HepG2 (cell line): ENCODE data around the gene TAF1D. TPM values are rescaled to one million over a fixed set of nuclear protein-coding genes. Genes with fewer than 3 reads are reported as not detected.

Source experiments
- ATAC-seq: fragments of 200-7000 bp; cut with Tn5 transposase; 3 replicates; pipeline ENCODE4 v1.9.1; 2020; ENCODE audit warnings: mild to moderate bottlenecking, moderate library complexity
- BruUV-seq: library from RNA; stranded (reverse); fragments of 400-500 nt; replicated peaks from 2 replicates; lab custom pipeline; 2021; lab: Mats Ljungman, UMichigan
- CTCF ChIA-PET: fragments of 300-600 bp; formaldehyde crosslinking; extraction: SDS; loops from one replicate; lab custom pipeline; 2021; ENCODE audit warnings: low total read pairs, inconsistent platforms, low intra/inter-chr PET ratio; lab: Yijun Ruan, JAX
- POLR2A ChIA-PET: fragments of 350-600 bp; sonication (Branson Sonifier 250); formaldehyde crosslinking; loops from one replicate; lab custom pipeline; 2020; ENCODE audit warnings: antibody characterized with exemption, inconsistent platforms; lab: Yijun Ruan, JAX
- DNase-seq: peaks from one replicate; pipeline ENCODE4 v3.0.0-alpha.2; 2015; ENCODE audit warnings: low spot score
- FAIRE-seq: peaks from 3 replicates; lab custom pipeline; 2011; peaks lifted over from hg19 to GRCh38; lab: Jason Lieb, UNC
- H2AFZ ChIP-seq: one replicate; pipeline ENCODE4 v1.6.1; 2011; ENCODE audit warnings: low read length, inconsistent platforms
- H3K27ac ChIP-seq: fragments of 300-600 bp; 3 replicates; pipeline ENCODE4 v1.8.0; 2011; ENCODE audit warnings: mixed run types, mild to moderate bottlenecking, mixed read lengths, low read length, inconsistent platforms; ENCODE audit not compliant: insufficient read depth; ENCODE audit errors: extremely low read length
- H3K27me3 ChIP-seq, 2 experiments: fragments of 200-600 bp in 1 of 2; 2 replicates in 1 of 2; 3 replicates in 1 of 2; pipeline versions ENCODE4 v1.6.0 to v1.8.0; 2011; ENCODE audit warnings: low read length in 2 of 2, mild to moderate bottlenecking in 2 of 2, moderate library complexity in 2 of 2, inconsistent platforms in 1 of 2; ENCODE audit not compliant: insufficient read depth in 2 of 2, control insufficient read depth in 1 of 2
- H3K36me3 ChIP-seq, 2 experiments: fragments of 200-600 bp in 1 of 2; replicated peaks in 1 of 2; 2 replicates in 1 of 2; 3 replicates in 1 of 2; pipeline versions ENCODE4 v1.5.1 to v1.8.0; 2011; ENCODE audit warnings: low read length in 2 of 2, inconsistent platforms in 1 of 2; ENCODE audit not compliant: insufficient read depth in 2 of 2, control insufficient read depth in 1 of 2
- H3K4me1 ChIP-seq: 2 replicates; pipeline ENCODE4 v1.5.1; 2012; ENCODE audit warnings: low read length, inconsistent platforms; ENCODE audit not compliant: insufficient read depth
- H3K4me2 ChIP-seq: 2 replicates; pipeline ENCODE4 v1.6.0; 2011; ENCODE audit warnings: low read depth, low read length, inconsistent platforms
- H3K4me3 ChIP-seq, 3 experiments: fragments of 200-600 bp in 1 of 3; sonication (generic), shearing (Covaris generic) in 1 of 3; replicated peaks in 1 of 3; 2 replicates each; pipeline ENCODE4 v1.5.1; 2011 to 2016; ENCODE audit warnings: low read length in 3 of 3, inconsistent platforms in 2 of 3, low read depth in 2 of 3, mild to moderate bottlenecking in 2 of 3, control low read depth in 1 of 3, mixed read lengths in 1 of 3; ENCODE audit not compliant: insufficient read depth in 1 of 3
- H3K79me2 ChIP-seq: one replicate; pipeline ENCODE4 v1.6.1; 2011; ENCODE audit warnings: low read length, inconsistent platforms; ENCODE audit not compliant: insufficient read depth
- H3K9ac ChIP-seq: 2 replicates; pipeline ENCODE4 v1.6.0; 2011; ENCODE audit warnings: mild to moderate bottlenecking, low read depth, low read length, inconsistent platforms; ENCODE audit not compliant: insufficient read depth
- H3K9me3 ChIP-seq: 2 replicates; pipeline ENCODE4 v1.5.1; 2012; ENCODE audit warnings: mild to moderate bottlenecking, low read length
- H4K20me1 ChIP-seq: 2 replicates; pipeline ENCODE4 v1.6.0; 2011; ENCODE audit warnings: inconsistent platforms, mild to moderate bottlenecking, low read length, moderate library complexity; ENCODE audit not compliant: insufficient read depth
- AGO1 ChIP-seq: fragments of 200-400 bp; formaldehyde crosslinking; IDR thresholded peaks from 2 replicates; pipeline ENCODE4 v1.6.1; 2017; ENCODE audit warnings: mild to moderate bottlenecking, low read depth, low read length, moderate library complexity; ENCODE audit not compliant: poor library complexity, severe bottlenecking
- CEBPB ChIP-seq: IDR thresholded peaks from 2 replicates; pipeline ENCODE4 v1.6.1; 2011; ENCODE audit warnings: low read depth, low read length, improper control_type of control experiment, borderline replicate concordance
- ERF ChIP-seq: IDR thresholded peaks from 2 replicates; pipeline ENCODE4 v1.6.1; 2018; ENCODE audit warnings: missing biosample characterization, missing genetic modification reagents
- GTF3A ChIP-seq: sonication (generic); formaldehyde crosslinking; conservative IDR thresholded peaks from 2 replicates; pipeline ENCODE4 v1.4.0; 2020; ENCODE audit warnings: mild to moderate bottlenecking, missing genetic modification reagents
- PCBP2 ChIP-seq: fragments of 200-400 bp; formaldehyde crosslinking; optimal IDR thresholded peaks from 2 replicates; pipeline ENCODE3; 2018; ENCODE audit warnings: low read length, low read depth; ENCODE audit not compliant: poor library complexity, severe bottlenecking
- PHF20 ChIP-seq: sonication (generic); formaldehyde crosslinking; IDR thresholded peaks from 2 replicates; pipeline ENCODE4 v1.5.0; 2020; ENCODE audit warnings: mild to moderate bottlenecking, missing genetic modification reagents
- POLR2AphosphoS2 ChIP-seq: IDR thresholded peaks from 2 replicates; pipeline ENCODE4 v1.6.1; 2011; ENCODE audit warnings: low read depth, low read length, improper control_type of control experiment
- POLR2AphosphoS5 ChIP-seq: IDR thresholded peaks from 2 replicates; pipeline ENCODE4 v1.6.1; 2012; ENCODE audit warnings: low read depth, low read length
- PRPF4 ChIP-seq: fragments of 200-400 bp; formaldehyde crosslinking; IDR thresholded peaks from 2 replicates; pipeline ENCODE4 v1.6.1; 2016; ENCODE audit warnings: low read length, low read depth; ENCODE audit not compliant: poor library complexity, severe bottlenecking
- RFX3 ChIP-seq: IDR thresholded peaks from 2 replicates; pipeline ENCODE4 v1.6.1; 2016; ENCODE audit warnings: missing biosample characterization, missing genetic modification reagents
- RFXANK ChIP-seq: IDR thresholded peaks from 2 replicates; pipeline ENCODE4 v1.6.1; 2016
- RXRB ChIP-seq: IDR thresholded peaks from 2 replicates; pipeline ENCODE4 v1.6.1; 2016; ENCODE audit warnings: borderline replicate concordance, missing genetic modification reagents, missing compliant biosample characterization
- SMC3 ChIP-seq: IDR thresholded peaks from 2 replicates; pipeline ENCODE4 v1.6.1; 2011; ENCODE audit warnings: low read length, improper control_type of control experiment
- ZBTB21 ChIP-seq: sonication (generic); formaldehyde crosslinking; IDR thresholded peaks from 2 replicates; pipeline ENCODE4 v1.4.0; 2020; ENCODE audit warnings: missing genetic modification reagents
- ZC3H4 ChIP-seq: sonication (generic); formaldehyde crosslinking; IDR thresholded peaks from 2 replicates; pipeline ENCODE4 v1.4.0; 2020; ENCODE audit warnings: missing genetic modification reagents, borderline replicate concordance
- ZNF264 ChIP-seq: sonication (generic); formaldehyde crosslinking; IDR thresholded peaks from 2 replicates; pipeline ENCODE4 v1.4.0; 2020; ENCODE audit warnings: missing genetic modification reagents
- ZNF333 ChIP-seq: sonication (generic); formaldehyde crosslinking; IDR thresholded peaks from 2 replicates; pipeline ENCODE4 v1.4.0; 2020; ENCODE audit warnings: mild to moderate bottlenecking, missing genetic modification reagents, borderline replicate concordance
- ZNF678 ChIP-seq: sonication (generic); formaldehyde crosslinking; IDR thresholded peaks from 2 replicates; pipeline ENCODE4 v1.4.0; 2020; ENCODE audit warnings: mild to moderate bottlenecking, missing genetic modification reagents
- ZNF703 ChIP-seq: sonication (generic); formaldehyde crosslinking; IDR thresholded peaks from 2 replicates; pipeline ENCODE4 v1.5.1; 2020; ENCODE audit warnings: missing genetic modification reagents, mild to moderate bottlenecking, moderate library complexity, borderline replicate concordance
- WGBS: methylation state at CpG from one replicate; pipeline ENCODE4 v1.1.6; 2017; ENCODE audit warnings: low lambda C conversion rate; 5-methylcytosine and 5-hydroxymethylcytosine counted together
- in situ Hi-C: cut with HindIII; loops from 2 replicates; pipeline ENCODE4 v1.10.0; 2017; ENCODE audit warnings: low pct_unique_long_range_greater_than_20kb; ENCODE audit not compliant: extremely low pct_ligation_motif_present
- intact Hi-C: fragments of 100-400 bp; cut with micrococcal nuclease; formaldehyde crosslinking; loops from one replicate; pipeline ENCODE4 v1.10.0; 2022; ENCODE audit not compliant: unreplicated experiment
- polyA plus RNA-seq, 8 experiments: library from polyadenylated mRNA; depleted of rRNA in 3 of 8; stranded (reverse) in 7 of 8; unstranded in 1 of 8; fragments of >200 nt; fragmentation: Illumina TruSeq in 4 of 8; extraction: Trizol in 4 of 8; gene quantifications; 2 replicates each; pipeline versions ENCODE4 v1.2.1 to v1.2.3, GENCODE V29; 2011 to 2016; ENCODE audit warnings: low read depth in 4 of 8, missing spikeins in 1 of 8, mixed read lengths in 1 of 8; ENCODE audit not compliant: insufficient read depth in 1 of 8
- total RNA-seq, 5 experiments: library from RNA; depleted of rRNA; stranded (reverse); fragments of >200 nt; fragmentation: Illumina TruSeq; extraction: Trizol; gene quantifications; 2 replicates each; pipeline ENCODE4 v1.2.3, GENCODE V29; 2016; ENCODE audit warnings: low read depth in 1 of 5
- TF ChIP-seq, protein P1 (sequence below): fragments of 450-650 bp; IDR thresholded peaks from 2 replicates; pipeline ENCODE4 v1.6.1; 2016
- TF ChIP-seq, protein P2 (sequence below): sonication (generic); formaldehyde crosslinking; IDR thresholded peaks from 2 replicates; pipeline ENCODE4 v1.4.0; 2020; ENCODE audit warnings: missing genetic modification reagents
- TF ChIP-seq, protein P3 (sequence below): IDR thresholded peaks from 2 replicates; pipeline ENCODE4 v1.6.1; 2018; ENCODE audit warnings: missing genetic modification reagents

The TAF1D gene
- total and polyA plus RNA-seq, 2 of the 13 experiments (the other 11 are each of a cell fraction or from before 2014, with no cell fraction given), result 132 to 207 TPM

DNA sequence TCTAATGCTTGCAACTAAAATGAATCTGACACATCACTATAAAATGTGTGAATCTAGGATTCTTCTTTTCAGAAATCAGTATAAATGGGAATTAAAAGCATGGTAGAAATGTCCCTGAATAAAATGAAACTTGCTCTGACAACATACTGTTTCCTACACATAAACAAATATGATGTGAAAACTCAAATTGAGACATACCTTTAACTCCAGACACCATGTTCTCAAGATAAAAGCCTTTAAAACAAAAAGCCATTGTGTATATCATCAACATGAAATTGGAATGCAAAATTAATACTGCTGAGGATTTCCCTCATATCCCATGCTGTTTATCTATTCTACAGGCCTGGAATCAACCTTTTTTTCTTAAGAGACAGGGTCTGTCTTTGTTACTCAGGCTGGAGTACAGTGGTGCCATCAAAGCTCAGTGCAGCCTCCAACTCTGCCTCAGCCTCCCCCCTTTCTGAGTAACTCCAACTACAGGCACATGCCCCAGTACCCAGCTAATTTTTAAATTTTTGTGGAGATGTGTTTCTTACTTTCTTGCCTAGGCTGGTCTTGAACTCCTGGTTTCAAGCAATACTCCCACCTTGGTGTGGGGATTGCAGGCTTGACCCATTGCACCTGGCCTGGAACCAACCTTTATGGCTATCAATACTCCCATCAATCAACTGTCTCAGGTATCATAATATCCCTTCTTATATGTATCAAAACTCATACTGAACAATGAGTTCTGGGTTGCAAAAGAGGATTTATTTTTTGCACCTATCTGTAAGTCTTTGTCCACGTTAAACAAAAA is 6.7 kb downstream of the TAF1D start:
- in situ Hi-C loops (no loop called here), intact Hi-C loops (no loop called here)
- Histone ChIP-seq H3K9me3 (no peaks in the 10 kb centered on the region), H3K27me3 (no peaks in the 10 kb centered on the region), H3K4me3 (peak overlapping the region in 1 of 3 experiments; percentile 0; a peak in 1 of 6 replicates), H3K4me2 (peak overlapping the region; percentile 93), H3K27ac (no peak overlapping the region), H4K20me1 (peaks cover 89% of the 10 kb centered on the region), H3K79me2 (peaks cover 54% of the 10 kb centered on the region), H2AFZ (no peak overlapping the region), H3K4me1 (peaks cover 69% of the 10 kb centered on the region), H3K9ac (no peak overlapping the region), H3K36me3 (peaks cover 13 to 82% of the 10 kb centered on the region in 2 experiments)
- CTCF ChIA-PET, result no interaction called here
- ATAC-seq, result peak; percentile 32
- BruUV-seq, result no TSS peak
- WGBS, result 96% methylated on average over 1 of the region's 1 CpG
- FAIRE-seq, result no peak
- DNase-seq, result no peak
- POLR2A ChIA-PET, result no interaction called here
- TF ChIP-seq PCBP2 (no peak), ZNF678 (CRISPR knock-in tag) (no peak), ZNF333 (CRISPR knock-in tag) (no peak), POLR2AphosphoS5 (peak; percentile 50), GTF3A (CRISPR knock-in tag) (no peak), RFX3 (no peak), PHF20 (CRISPR knock-in tag) (no peak), CEBPB (no peak), ZC3H4 (0 out of 2 replicates have a peak, but pooled peaks have one; percentile 52), ERF (CRISPR knock-in tag) (no peak), AGO1 (no peak), PRPF4 (no peak), SMC3 (no peak), POLR2AphosphoS2 (peak; percentile 49; the same call in 1 of the 2 replicates), ZNF703 (CRISPR knock-in tag) (no peak), RFXANK (CRISPR knock-in tag) (no peak), RXRB (CRISPR knock-in tag) (no peak), ZBTB21 (CRISPR knock-in tag) (no peak), ZNF264 (CRISPR knock-in tag) (no peak)
- TF ChIP-seq, protein P1, sequence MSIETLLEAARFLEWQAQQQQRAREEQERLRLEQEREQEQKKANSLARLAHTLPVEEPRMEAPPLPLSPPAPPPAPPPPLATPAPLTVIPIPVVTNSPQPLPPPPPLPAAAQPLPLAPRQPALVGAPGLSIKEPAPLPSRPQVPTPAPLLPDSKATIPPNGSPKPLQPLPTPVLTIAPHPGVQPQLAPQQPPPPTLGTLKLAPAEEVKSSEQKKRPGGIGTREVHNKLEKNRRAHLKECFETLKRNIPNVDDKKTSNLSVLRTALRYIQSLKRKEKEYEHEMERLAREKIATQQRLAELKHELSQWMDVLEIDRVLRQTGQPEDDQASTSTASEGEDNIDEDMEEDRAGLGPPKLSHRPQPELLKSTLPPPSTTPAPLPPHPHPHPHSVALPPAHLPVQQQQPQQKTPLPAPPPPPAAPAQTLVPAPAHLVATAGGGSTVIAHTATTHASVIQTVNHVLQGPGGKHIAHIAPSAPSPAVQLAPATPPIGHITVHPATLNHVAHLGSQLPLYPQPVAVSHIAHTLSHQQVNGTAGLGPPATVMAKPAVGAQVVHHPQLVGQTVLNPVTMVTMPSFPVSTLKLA, result no peak
- TF ChIP-seq, protein P2, sequence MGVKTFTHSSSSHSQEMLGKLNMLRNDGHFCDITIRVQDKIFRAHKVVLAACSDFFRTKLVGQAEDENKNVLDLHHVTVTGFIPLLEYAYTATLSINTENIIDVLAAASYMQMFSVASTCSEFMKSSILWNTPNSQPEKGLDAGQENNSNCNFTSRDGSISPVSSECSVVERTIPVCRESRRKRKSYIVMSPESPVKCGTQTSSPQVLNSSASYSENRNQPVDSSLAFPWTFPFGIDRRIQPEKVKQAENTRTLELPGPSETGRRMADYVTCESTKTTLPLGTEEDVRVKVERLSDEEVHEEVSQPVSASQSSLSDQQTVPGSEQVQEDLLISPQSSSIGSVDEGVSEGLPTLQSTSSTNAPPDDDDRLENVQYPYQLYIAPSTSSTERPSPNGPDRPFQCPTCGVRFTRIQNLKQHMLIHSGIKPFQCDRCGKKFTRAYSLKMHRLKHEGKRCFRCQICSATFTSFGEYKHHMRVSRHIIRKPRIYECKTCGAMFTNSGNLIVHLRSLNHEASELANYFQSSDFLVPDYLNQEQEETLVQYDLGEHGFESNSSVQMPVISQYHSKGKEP (CRISPR knock-in tag), result no peak
- TF ChIP-seq, protein P3, sequence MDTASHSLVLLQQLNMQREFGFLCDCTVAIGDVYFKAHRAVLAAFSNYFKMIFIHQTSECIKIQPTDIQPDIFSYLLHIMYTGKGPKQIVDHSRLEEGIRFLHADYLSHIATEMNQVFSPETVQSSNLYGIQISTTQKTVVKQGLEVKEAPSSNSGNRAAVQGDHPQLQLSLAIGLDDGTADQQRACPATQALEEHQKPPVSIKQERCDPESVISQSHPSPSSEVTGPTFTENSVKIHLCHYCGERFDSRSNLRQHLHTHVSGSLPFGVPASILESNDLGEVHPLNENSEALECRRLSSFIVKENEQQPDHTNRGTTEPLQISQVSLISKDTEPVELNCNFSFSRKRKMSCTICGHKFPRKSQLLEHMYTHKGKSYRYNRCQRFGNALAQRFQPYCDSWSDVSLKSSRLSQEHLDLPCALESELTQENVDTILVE (CRISPR knock-in tag), result no peak
